ENCODE results near the gene ZNF414.

Gene ZNF414

DNA sequence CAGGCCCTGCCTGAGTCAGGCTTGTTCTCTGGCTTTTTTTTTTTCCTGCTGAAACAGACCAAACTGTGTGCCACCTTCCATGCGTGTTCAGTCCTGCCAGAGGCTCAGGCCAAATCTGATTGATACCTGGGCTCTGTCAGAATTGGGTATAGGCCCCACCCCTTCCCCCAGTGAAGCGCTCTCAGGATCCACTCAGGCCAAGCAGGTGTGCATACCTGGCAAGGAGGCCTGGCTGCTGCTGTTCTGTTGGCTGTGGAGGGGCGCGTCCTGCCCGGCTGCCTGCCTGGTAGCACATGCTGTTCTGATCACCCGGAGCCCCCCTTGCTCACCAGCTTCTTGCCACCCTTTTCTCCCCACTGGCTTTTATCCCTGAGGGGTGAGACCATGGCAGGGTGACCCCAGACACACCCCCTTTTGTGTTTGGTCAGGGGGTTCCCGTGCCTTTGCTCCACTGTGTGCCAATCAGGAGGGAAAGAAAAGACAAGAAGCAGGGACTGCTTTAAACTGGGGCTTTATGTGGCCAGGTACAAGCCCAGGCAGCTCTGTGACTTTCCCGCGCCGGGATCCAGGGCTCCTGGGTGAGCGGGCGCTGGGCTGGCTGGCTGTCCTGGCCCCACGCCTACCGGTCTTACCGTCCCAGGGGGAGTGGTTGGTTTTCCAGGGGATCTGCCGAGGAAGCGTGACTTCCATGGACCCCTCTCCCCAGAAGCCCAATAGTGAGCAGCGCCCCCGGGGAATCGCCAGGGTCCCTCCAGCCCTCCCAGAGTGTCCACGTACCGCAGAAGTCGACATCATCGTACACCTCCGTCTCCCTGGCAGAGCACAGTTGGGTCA is 24.2 kb downstream of the ZNF414 start:
- no peak for DNase-seq

- no peak for DNase-seq
Observed at GRCh38 chr19:8488365-8488764, 25.6 kb downstream of the ZNF414 start.

GRCh38 chr19:8487137-8487851 is 26.7 kb downstream of the ZNF414 start:
- peak; percentile 66 for DNase-seq

DNA sequence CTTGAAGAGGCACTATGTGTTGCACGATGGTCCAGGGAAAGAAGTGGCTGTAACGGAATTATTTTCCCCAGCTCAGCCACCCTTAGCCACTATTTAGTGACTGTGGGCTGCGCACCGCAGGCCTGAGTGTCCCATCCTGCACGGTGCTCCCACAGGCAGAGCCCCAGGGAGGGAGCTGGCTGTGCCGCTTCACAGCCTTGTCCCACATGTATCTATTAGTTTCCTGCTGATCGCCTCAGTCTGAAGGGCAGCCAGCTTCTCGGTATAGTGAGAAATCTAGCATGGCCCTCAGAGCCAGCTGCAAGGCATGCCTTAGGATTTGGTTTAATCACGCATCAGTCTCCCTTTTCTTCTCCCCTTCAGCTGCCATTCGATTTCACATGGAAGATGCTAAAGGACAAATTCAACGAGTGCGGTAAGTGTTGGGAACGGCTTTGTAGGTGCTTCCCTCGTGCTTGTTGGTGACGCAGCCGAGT is 27.3 kb downstream of the ZNF414 start:
- DNase-seq, result no peak

GRCh38 chr19:8485561-8486371 is 28.2 kb downstream of the ZNF414 start:
- DNase-seq, result no peak

- DNase-seq, result peak; percentile 65
Observed at GRCh38 chr19:8484331-8484894, 29.6 kb downstream of the ZNF414 start.

- DNase-seq, result no peak
Observed at GRCh38 chr19:8483165-8483564, 30.8 kb downstream of the ZNF414 start.

- no peak for DNase-seq
Observed at GRCh38 chr19:8482696-8483095, 31.3 kb downstream of the ZNF414 start.

DNA sequence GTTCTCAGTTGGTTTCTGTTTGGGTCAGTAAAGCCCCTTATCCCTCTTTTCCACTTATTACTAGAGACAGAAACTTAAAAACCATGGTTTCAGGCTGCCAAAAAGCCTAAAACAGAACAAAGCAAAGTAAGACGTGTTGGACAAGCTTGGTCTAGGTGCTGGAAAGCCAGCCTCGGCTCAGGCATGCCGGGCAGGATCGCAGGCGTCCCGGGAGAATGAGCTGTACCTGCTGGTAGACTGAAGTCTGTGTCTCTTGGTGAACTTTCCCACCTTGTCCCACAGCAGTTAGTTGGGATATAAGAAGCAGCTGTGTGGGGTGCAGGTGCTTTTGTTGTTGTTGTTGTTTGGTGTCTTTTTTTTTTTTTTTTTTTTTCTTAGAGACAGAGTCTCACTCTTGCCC is 32.4 kb downstream of the ZNF414 start:
- no peak for DNase-seq

DNA sequence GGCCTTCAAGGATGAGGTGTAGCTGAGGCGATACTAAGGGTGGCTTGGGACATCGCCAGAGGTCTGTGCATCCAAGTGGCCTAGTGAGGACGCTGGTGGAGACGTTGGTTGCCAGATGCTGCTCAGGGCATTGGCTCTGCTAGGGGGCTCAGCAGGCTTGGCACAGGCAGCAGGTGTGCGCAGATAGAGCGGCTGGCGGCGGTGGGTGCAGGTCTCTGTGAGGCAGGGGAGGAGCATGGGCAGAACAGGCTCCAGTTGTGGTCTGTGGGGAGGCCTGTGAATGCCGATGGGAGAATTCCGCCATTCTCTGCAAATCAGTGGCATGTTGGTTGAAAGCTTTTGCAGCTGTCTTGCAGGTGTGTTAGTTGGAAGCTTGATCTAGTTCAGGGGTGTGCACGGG is 32.8 kb downstream of the ZNF414 start:
- no peak for DNase-seq

DNA sequence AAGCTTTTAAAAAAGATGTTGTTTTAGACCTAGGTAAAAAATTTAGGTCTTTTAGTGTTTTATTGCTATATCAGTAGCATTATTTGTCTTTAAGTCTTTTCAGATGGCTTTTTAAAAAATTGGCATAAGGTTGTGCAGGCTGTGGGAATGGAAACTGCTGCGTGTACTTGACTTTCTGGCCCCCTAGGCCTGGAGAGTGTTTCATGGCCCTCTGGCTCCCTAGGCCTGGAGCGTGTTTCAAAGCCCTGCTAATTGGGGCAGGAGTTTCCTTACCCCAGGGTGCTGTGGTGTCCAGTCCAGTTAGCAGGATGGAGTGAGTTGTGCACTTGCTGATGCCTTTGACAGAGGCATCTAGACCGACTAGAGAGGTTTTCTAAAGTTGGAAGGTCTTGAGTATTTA is 35.4 kb downstream of the ZNF414 start:
- DNase-seq, result no peak

DNA sequence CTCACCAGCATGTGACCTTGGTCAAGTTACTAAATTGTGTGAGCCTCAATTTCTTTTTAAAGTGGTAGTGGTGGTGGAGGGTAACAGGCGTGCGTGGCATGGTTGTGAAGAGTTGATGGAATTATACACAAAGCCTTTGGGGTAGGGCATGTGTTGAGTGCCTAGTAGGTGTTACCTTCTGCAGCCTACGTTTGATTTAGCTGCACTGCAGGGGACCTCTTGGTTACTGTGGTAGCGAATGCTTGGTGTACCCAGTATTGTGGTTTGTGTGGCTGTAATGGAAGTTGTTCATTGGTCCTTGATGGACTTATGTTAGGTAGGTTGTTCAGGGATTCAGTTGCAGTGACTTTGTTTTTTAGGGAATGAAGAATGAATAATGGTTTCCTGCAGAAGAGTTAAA is 36.1 kb downstream of the ZNF414 start:
- no peak for DNase-seq

GRCh38 chr19:8476524-8476923 is 37.4 kb downstream of the ZNF414 start:
- DNase-seq, result no peak

DNA sequence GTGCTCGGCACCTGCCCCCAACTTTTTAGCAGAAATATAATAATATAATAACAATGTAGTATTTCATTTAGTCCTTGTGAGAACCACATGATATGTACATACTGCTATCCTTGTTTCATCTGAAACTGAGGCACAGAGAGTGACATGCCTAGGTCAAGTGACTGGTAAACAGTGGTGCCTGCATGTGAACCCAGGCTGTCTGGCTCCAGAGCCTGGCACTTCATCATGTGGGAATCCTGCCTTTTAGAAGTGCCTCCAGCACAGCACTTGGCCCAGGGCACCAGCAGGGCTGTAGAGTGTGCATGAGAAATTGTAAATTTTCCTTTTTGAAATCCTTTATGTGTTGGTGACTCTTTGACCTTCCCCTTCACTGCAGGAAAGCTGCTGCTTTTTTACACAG is 39.0 kb downstream of the ZNF414 start:
- DNase-seq, result no peak

DNA sequence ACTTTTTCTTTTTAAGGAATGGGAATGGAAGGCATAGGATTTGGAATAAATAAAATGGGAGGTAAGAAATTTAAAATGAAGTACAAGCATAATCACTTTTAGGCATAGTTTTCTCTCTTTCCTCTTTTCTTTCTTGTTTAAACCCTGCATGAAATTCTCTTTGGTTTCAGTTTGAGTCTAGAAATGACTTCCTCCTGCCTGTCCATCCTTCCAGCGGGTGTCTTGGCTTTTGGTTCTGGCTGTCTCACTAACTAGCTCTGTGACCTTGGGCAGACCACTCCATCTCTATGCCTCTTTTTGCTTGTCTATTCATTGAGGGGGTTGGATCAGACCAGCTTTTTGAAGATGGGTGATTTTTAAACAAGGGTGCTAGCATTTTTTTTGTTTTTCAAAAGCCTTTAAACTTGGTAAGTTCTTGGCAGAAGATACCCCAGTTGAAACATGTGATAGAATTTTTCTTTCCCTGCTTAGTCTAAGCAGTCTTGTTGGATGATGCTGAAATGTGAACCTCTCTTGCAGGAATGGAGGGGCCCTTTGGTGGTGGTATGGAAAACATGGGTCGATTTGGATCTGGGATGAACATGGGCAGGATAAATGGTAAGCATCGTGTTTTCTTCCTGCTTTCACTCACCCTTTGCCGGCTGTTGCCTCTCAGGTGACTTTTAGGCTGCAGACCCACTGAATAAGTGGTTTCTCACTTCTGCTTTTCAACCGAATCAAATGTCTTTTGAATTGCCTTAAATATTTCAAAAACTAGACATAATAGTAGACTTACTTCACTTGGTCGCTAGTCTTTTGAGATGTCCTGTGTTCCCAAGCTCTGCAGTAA is 40.1 kb downstream of the ZNF414 start:
- DNase-seq, result no peak

DNA sequence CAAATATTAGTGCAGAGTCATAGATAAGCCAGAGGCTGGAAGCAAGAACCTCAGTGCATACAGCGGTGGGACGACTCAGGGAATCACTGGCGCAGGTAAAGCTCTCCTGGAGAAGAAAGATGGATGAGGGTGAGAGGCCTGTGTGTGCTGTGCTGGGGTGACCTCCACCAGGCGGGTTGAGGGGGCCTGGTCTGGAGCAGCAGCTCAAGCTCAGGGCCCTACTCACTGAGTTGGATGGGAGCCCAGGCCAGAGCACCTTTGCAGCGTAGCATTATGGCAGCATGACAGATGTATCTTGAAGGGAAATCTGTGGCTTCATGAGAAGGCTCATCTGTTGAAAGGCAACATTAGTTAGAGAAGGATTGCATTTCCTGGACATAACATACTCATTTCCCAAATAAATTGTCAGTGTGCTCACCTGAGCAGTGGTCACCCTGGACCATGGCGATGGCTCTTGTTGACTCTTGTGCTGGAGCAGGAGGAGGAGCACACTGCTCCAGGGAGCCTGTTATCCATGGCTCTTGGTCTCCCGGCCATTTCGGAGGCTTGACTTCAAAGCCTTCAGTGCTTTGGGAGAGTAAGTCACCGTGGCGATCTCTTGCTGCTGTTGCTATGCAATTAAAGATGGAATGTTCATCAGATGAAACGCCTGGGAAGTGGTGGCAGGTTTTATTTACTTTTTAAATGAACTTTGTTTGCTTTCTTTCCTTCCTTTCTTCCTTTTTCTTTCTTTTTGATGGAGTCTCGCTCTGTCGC is 44.2 kb downstream of the ZNF414 start:
- no peak for DNase-seq

GRCh38 chr19:8468761-8469373 is 45.1 kb downstream of the ZNF414 start:
- DNase-seq, result no peak

DNA sequence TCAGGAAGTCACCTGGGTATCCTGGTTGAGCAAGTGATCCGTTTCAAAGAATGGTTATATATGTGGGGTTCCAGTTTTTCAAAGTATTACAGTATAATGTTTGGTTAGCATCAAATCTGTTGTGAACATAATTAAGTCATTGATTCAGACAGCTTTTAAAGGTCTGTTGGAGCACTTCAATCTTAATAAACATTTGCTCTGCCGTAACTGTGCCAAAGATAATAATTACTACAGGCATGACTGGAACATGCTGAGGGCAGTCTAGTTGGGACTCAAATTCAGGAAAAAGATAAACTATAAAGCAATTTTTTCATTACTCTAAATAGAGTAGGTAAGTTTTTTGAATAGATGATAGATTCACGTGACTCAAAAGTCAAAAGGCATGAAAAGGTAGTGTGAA is 45.8 kb downstream of the ZNF414 start:
- DNase-seq, result no peak

DNA sequence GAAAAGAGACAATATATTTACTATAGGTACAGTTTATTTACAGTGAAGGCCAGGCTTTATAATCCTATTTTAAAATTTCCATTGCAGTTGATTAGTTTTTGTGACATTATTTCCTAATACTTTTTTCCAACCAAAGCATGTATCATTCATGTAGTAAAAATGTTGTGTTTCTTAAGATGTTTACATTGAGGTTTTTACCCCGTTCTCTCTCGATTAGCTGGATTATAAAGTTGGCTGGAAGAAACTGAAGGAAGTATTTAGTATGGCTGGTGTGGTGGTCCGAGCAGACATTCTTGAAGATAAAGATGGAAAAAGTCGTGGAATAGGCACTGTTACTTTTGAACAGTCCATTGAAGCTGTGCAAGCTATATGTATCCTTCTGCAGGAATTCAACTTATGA is 47.9 kb downstream of the ZNF414 start:
- no peak for DNase-seq

DNA sequence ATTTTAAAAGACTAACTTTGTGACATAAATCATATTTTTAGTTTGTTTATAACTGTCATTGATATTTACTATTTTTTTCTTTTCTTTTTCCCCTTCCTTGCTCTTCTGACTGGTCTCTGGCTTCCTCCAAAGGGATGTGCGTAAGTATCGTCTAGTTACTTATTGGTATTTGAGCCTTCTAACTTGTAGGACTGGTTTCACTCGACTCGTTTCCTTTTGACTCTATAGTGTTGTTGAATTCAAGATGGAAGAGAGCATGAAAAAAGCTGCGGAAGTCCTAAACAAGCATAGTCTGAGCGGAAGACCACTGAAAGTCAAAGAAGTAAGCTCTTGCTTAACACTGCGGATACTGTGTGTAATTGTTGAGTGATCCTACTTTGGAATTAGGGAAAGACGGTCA is 50.6 kb downstream of the ZNF414 start:
- DNase-seq, result no peak

DNA sequence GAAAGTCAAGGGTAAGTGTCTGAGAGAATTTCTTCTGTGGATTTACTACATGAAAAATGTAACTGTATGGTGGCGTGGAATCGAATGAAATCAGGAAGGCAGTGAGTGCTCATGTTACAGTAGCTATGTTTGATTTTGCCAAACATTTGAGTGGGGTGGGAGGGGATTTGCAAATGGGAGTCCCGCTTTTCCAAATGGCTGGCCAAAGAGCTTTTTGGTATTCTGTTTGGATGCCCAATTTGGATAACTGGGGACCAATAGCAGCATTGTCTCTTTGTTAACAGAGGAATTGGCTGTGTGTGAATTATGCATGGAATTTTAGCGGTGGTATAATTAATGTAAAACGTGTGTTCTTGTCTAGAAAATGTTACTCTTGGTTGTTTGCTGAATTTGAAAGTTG is 51.4 kb downstream of the ZNF414 start:
- DNase-seq, result no peak

Measured in CD4-positive, alpha-beta T cell treated with Interferon gamma for 1 hour (primary cell).